GM12878 (cell line): ENCODE measurements around the gene NIP7. TPM values are rescaled to one million over a fixed set of nuclear protein-coding genes. Genes with fewer than 3 reads are reported as not detected.

ENCODE experiments used
- ATAC-seq: fragments of 200-7000 bp; cut with Tn5 transposase; 3 replicates; pipeline ENCODE4 v1.9.1; 2020; ENCODE audit warnings: mild to moderate bottlenecking, moderate library complexity
- BruUV-seq: library from RNA; stranded (reverse); fragments of 400-500 nt; replicated peaks from 2 replicates; lab custom pipeline; 2021; lab: Mats Ljungman, UMichigan
- CTCF ChIA-PET: fragments of 300-600 bp; sonication (Branson Sonifier 250); formaldehyde crosslinking; extraction: SDS; loops from one replicate; lab custom pipeline; 2021; ENCODE audit warnings: inconsistent platforms; lab: Yijun Ruan, JAX
- POLR2A ChIA-PET: fragments of 350-600 bp; formaldehyde crosslinking; extraction: SDS; loops from one replicate; lab custom pipeline; 2021; ENCODE audit warnings: inconsistent platforms; lab: Charles Lee
- RAD21 ChIA-PET: fragments of 300-600 bp; sonication (Branson Sonifier 250); formaldehyde crosslinking; loops from one replicate; lab custom pipeline; 2023; ENCODE audit warnings: antibody characterized with exemption; ENCODE audit not compliant: unreplicated experiment; lab: Charles Lee
- SMC1A ChIA-PET: fragments of 300-600 bp; sonication (Branson Sonifier 250); formaldehyde crosslinking; loops from one replicate; lab custom pipeline; 2023; ENCODE audit not compliant: unreplicated experiment, uncharacterized antibody; lab: Charles Lee
- DNase-seq: peaks from one replicate; pipeline ENCODE4 v3.0.0-alpha.2; 2011; ENCODE audit warnings: low read depth, low spot score
- FAIRE-seq: peaks from 3 replicates; lab custom pipeline; 2011; peaks lifted over from hg19 to GRCh38; lab: Jason Lieb, UNC
- H2AFZ ChIP-seq: 2 replicates; pipeline ENCODE4 v1.6.0; 2011; ENCODE audit warnings: low read depth, low read length, control low read depth; ENCODE audit not compliant: control insufficient read depth
- H3K27ac ChIP-seq: 2 replicates; pipeline ENCODE4 v1.5.1; 2011; ENCODE audit warnings: control low read depth; ENCODE audit not compliant: control insufficient read depth, insufficient read depth
- H3K27me3 ChIP-seq, 2 experiments: replicated peaks in 1 of 2; 2 replicates each; pipeline versions ENCODE4 v1.6.0 to v1.6.1; 2011; ENCODE audit warnings: low read length in 1 of 2; ENCODE audit not compliant: control insufficient read depth in 2 of 2, insufficient read depth in 2 of 2
- H3K36me3 ChIP-seq, 2 experiments: 2 replicates each; pipeline ENCODE4 v1.5.1; 2011; ENCODE audit warnings: low read length in 1 of 2; ENCODE audit not compliant: control insufficient read depth in 2 of 2, insufficient read depth in 2 of 2
- H3K4me1 ChIP-seq: 2 replicates; pipeline ENCODE4 v1.6.1; 2011; ENCODE audit warnings: mild to moderate bottlenecking, low read length, moderate library complexity, mixed read lengths; ENCODE audit not compliant: control insufficient read depth, insufficient read depth
- H3K4me2 ChIP-seq: 2 replicates; pipeline ENCODE4 v1.6.0; 2011; ENCODE audit warnings: control low read depth; ENCODE audit not compliant: control insufficient read depth, insufficient read depth
- H3K4me3 ChIP-seq: fragments of 200-600 bp; sonication (generic); 2 replicates; pipeline ENCODE4 v1.5.1; 2016
- H3K79me2 ChIP-seq: 2 replicates; pipeline ENCODE4 v1.6.0; 2011; ENCODE audit warnings: low read length; ENCODE audit not compliant: control insufficient read depth, insufficient read depth
- H3K9ac ChIP-seq: 2 replicates; pipeline ENCODE4 v1.8.0; 2011; ENCODE audit warnings: low read length, control low read depth, mixed read lengths; ENCODE audit not compliant: control insufficient read depth, insufficient read depth
- H3K9me3 ChIP-seq: replicated peaks from 3 replicates; pipeline ENCODE4 v1.5.1; 2011; ENCODE audit warnings: mild to moderate bottlenecking, low read length; ENCODE audit not compliant: control insufficient read depth, insufficient read depth
- H4K20me1 ChIP-seq: 2 replicates; pipeline ENCODE4 v1.6.0; 2011; ENCODE audit not compliant: control insufficient read depth, insufficient read depth
- ATF2 ChIP-seq: IDR thresholded peaks from 2 replicates; pipeline ENCODE4 v1.6.1; 2012; ENCODE audit warnings: low read length, inconsistent platforms
- IRF3 ChIP-seq: fragments of 450-650 bp; IDR thresholded peaks from 2 replicates; pipeline ENCODE4 v1.6.1; 2014; ENCODE audit warnings: mild to moderate bottlenecking
- MEF2A ChIP-seq: IDR thresholded peaks from 2 replicates; pipeline ENCODE4 v1.6.1; 2011; ENCODE audit warnings: low read depth, mild to moderate bottlenecking, low read length, moderate library complexity; ENCODE audit not compliant: insufficient read depth
- MEF2B ChIP-seq: fragments of 450-650 bp; IDR thresholded peaks from 2 replicates; pipeline ENCODE4 v1.6.1; 2018; ENCODE audit warnings: mild to moderate bottlenecking, moderate library complexity; ENCODE audit not compliant: partially characterized antibody, poor library complexity, severe bottlenecking
- PAX8 ChIP-seq: fragments of 450-650 bp; IDR thresholded peaks from 2 replicates; pipeline ENCODE4 v1.6.1; 2017; ENCODE audit warnings: mild to moderate bottlenecking, moderate library complexity
- POU2F2 ChIP-seq: IDR thresholded peaks from 3 replicates; pipeline ENCODE4 v1.6.1; 2011; ENCODE audit warnings: low read depth, mild to moderate bottlenecking, low read length, borderline replicate concordance
- RAD21 ChIP-seq: IDR thresholded peaks from 2 replicates; pipeline ENCODE4 v1.6.1; 2011; ENCODE audit warnings: mild to moderate bottlenecking, low read depth, low read length, moderate library complexity; ENCODE audit not compliant: insufficient read depth
- RELA ChIP-seq: fragments of 450-650 bp; IDR thresholded peaks from 2 replicates; pipeline ENCODE4 v1.8.0; 2014; ENCODE audit warnings: borderline replicate concordance; ENCODE audit not compliant: partially characterized antibody
- RELB ChIP-seq: fragments of 450-650 bp; IDR thresholded peaks from 2 replicates; pipeline ENCODE4 v1.6.1; 2017; ENCODE audit warnings: low read depth, mild to moderate bottlenecking, moderate library complexity
- TAF1 ChIP-seq: IDR thresholded peaks from 2 replicates; pipeline ENCODE4 v1.6.1; 2011; ENCODE audit warnings: mild to moderate bottlenecking, low read depth, low read length, borderline replicate concordance
- ZNF384 ChIP-seq: IDR thresholded peaks from 2 replicates; pipeline ENCODE4 v1.6.1; 2012; ENCODE audit warnings: low read depth, mild to moderate bottlenecking, low read length, improper control_type of control experiment, borderline replicate concordance
- ZSCAN29 ChIP-seq: fragments of 450-650 bp; IDR thresholded peaks from 2 replicates; pipeline ENCODE4 v1.6.1; 2017; ENCODE audit warnings: mild to moderate bottlenecking, moderate library complexity
- WGBS: methylation state at CpG from one replicate; pipeline ENCODE4 v1.1.6; 2016; ENCODE audit warnings: low lambda C conversion rate; ENCODE audit not compliant: insufficient replicate concordance, insufficient coverage; ENCODE audit errors: missing lambda C conversion rate; 5-methylcytosine and 5-hydroxymethylcytosine counted together
- in situ Hi-C: fragments of 300-500 bp; cut with MboI; formaldehyde crosslinking; loops from 9 replicates; pipeline ENCODE4 v1.14.3; 2018; ENCODE audit warnings: mixed read lengths
- intact Hi-C: fragments of 100-400 bp; cut with micrococcal nuclease; formaldehyde crosslinking; loops from one replicate; pipeline ENCODE4 v1.14.2; 2022; ENCODE audit not compliant: unreplicated experiment
- polyA plus RNA-seq, 11 experiments: library from polyadenylated mRNA; depleted of rRNA in 4 of 11; unstranded in 6 of 11; stranded (reverse) in 5 of 11; fragments of >200 nt; fragmentation: Nextera tagmentation in 4 of 11; fragmentation: Illumina TruSeq in 1 of 11; extraction: Ambion mirVana in 4 of 11; extraction: Trizol in 1 of 11; gene quantifications; 1 replicate in 1 of 11; 2 replicates in 10 of 11; pipeline versions ENCODE4 v1.2.1 to v1.2.3, GENCODE V29; 2011 to 2016; ENCODE audit warnings: inconsistent platforms in 2 of 11, missing spikeins in 2 of 11, low read depth in 1 of 11
- total RNA-seq, 4 experiments: library from RNA; depleted of rRNA in 3 of 4; stranded (reverse); fragments of >200 nt in 3 of 4; fragmentation: Illumina TruSeq in 1 of 4; extraction: Trizol in 1 of 4; gene quantifications; 2 replicates each; pipeline versions ENCODE4 v1.2.1 to v1.2.3, GENCODE V29; 2013 to 2021

Gene NIP7
- total and polyA plus RNA-seq, 10 of the 15 experiments (the other 5 are each of a cell fraction or from before 2014, with no cell fraction given) = 18.8 to 62.9 (median 56.7) TPM

GRCh38 chr16:69365901-69366300 lies 26.3 kb downstream of the NIP7 start (continued):
- TF ChIP-seq ATF2 = no peak
- TF ChIP-seq ZNF384 = no peak
- TF ChIP-seq PAX8 = no peak

GRCh38 chr16:69366431-69366830 lies 26.9 kb downstream of the NIP7 start:
- H3K27me3 ChIP-seq = no peaks in the 10 kb centered on the region
- no peak overlapping the region for H3K4me3 ChIP-seq
- ChIA-PET CTCF (interaction anchor here (1.0 kb wide), 1 partner anchor 18 kb away, joined by 3 read pairs; no protein-coding TSS in a partner anchor), POLR2A (no interaction called here), SMC1A (interaction anchor here (1.1 kb wide), 1 partner anchor 11 kb away, joined by 3 read pairs; no protein-coding TSS in a partner anchor), RAD21 (no interaction called here)
- in situ Hi-C loops (no loop called here), intact Hi-C loops (no loop called here)
- H3K27ac ChIP-seq = no peak overlapping the region
- no peaks in the 10 kb centered on the region for H3K4me1 ChIP-seq
- WGBS = 89% methylated on average over 7 of the region's 7 CpGs
- no peak overlapping the region for H3K4me2 ChIP-seq
- no peaks in the 10 kb centered on the region for H4K20me1 ChIP-seq
- FAIRE-seq (no peak), ATAC-seq (no peak), DNase-seq (no peak)
- H3K9ac ChIP-seq = no peak overlapping the region
- H3K9me3 ChIP-seq = no peaks in the 10 kb centered on the region
- H3K79me2 ChIP-seq = no peaks in the 10 kb centered on the region
- H3K36me3 ChIP-seq = peaks cover 18 to 41% of the 10 kb centered on the region in 2 experiments
- no peak for TF ChIP-seq TAF1
- BruUV-seq = no TSS peak
- H2AFZ ChIP-seq = no peak overlapping the region

- no peaks in the 10 kb centered on the region for H3K9me3 ChIP-seq
- no peaks in the 10 kb centered on the region for H4K20me1 ChIP-seq
- 93% methylated on average over 7 of the region's 7 CpGs for WGBS
- SMC1A ChIA-PET = no interaction called here
- DNase-seq (no peak), FAIRE-seq (no peak), ATAC-seq (no peak)
- H3K4me2 ChIP-seq = no peak overlapping the region
- H3K9ac ChIP-seq = no peak overlapping the region
- H3K36me3 ChIP-seq = peaks cover 18 to 41% of the 10 kb centered on the region in 2 experiments
- H2AFZ ChIP-seq = no peak overlapping the region
- CTCF ChIA-PET = no interaction called here
- no peaks in the 10 kb centered on the region for H3K27me3 ChIP-seq
- RAD21 ChIA-PET = no interaction called here
- H3K4me1 ChIP-seq = no peaks in the 10 kb centered on the region
- POLR2A ChIA-PET = no interaction called here
- H3K4me3 ChIP-seq = no peak overlapping the region
- H3K79me2 ChIP-seq = no peaks in the 10 kb centered on the region
- in situ Hi-C loops = no loop called here
- no TSS peak for BruUV-seq
- no peak overlapping the region for H3K27ac ChIP-seq
- intact Hi-C loops = no loop called here
- TF ChIP-seq RAD21 (no peak), RELB (no peak), ZSCAN29 (no peak), IRF3 (no peak), MEF2B (no peak), MEF2A (no peak), POU2F2 (no peak), RELA (no peak)
Observed at GRCh38 chr16:69367980-69368379, 28.4 kb downstream of the NIP7 start.
